ENCODE measurements around the gene COL4A3.

The COL4A3 gene

GRCh38 chr2:227201771-227202170 lies 37.3 kb downstream of the COL4A3 start (continued):
- no peak for TF ChIP-seq CREB5 (CRISPR knock-in tag; IDR thresholded peaks at IDR 0.05; ENCODE audit: low read depth)

- ATAC-seq = no peak
- TF ChIP-seq ZNF8 (CRISPR knock-in tag; IDR thresholded peaks at IDR 0.05) (no peak), TCF4 (CRISPR knock-in tag; IDR thresholded peaks at IDR 0.05; ENCODE audit: borderline replicate concordance) (no peak), ZNF70 (CRISPR knock-in tag; IDR thresholded peaks at IDR 0.05) (no peak), CSDC2 (CRISPR knock-in tag; IDR thresholded peaks at IDR 0.05) (no peak), ESRRG (CRISPR knock-in tag; IDR thresholded peaks at IDR 0.05) (no peak), ZFP30 (CRISPR knock-in tag; IDR thresholded peaks at IDR 0.05) (no peak), TOX (CRISPR knock-in tag; IDR thresholded peaks at IDR 0.05; ENCODE audit: borderline replicate concordance) (no peak), POU6F1 (CRISPR knock-in tag; IDR thresholded peaks at IDR 0.05; ENCODE audit: borderline replicate concordance, low read depth) (no peak), ZFP3 (CRISPR knock-in tag; IDR thresholded peaks at IDR 0.05) (no peak), RARB (CRISPR knock-in tag; IDR thresholded peaks at IDR 0.05) (no peak), PATZ1 (CRISPR knock-in tag; IDR thresholded peaks at IDR 0.05; ENCODE audit: borderline replicate concordance) (no peak), BACH2 (CRISPR knock-in tag; IDR thresholded peaks at IDR 0.05; ENCODE audit: borderline replicate concordance) (no peak), ISL1 (CRISPR knock-in tag; IDR thresholded peaks at IDR 0.05) (no peak), SNAI2 (CRISPR knock-in tag; IDR thresholded peaks at IDR 0.05) (no peak), ARNTL (CRISPR knock-in tag; IDR thresholded peaks at IDR 0.05; ENCODE audit: borderline replicate concordance, low read depth) (no peak), ZNF565 (CRISPR knock-in tag; conservative IDR thresholded peaks at IDR 0.05; ENCODE audit: low read depth) (no peak), CREB5 (CRISPR knock-in tag; IDR thresholded peaks at IDR 0.05; ENCODE audit: low read depth) (no peak)
Measured at GRCh38 chr2:227204452-227204851, 40.0 kb downstream of the COL4A3 start.

GRCh38 chr2:227205701-227206100 lies 41.3 kb downstream of the COL4A3 start:
- ATAC-seq = no peak
- no peak for TF ChIP-seq TCF4 (CRISPR knock-in tag; IDR thresholded peaks at IDR 0.05; ENCODE audit: borderline replicate concordance)
- no peak for TF ChIP-seq PATZ1 (CRISPR knock-in tag; IDR thresholded peaks at IDR 0.05; ENCODE audit: borderline replicate concordance)
- TF ChIP-seq RARB (CRISPR knock-in tag; IDR thresholded peaks at IDR 0.05) = no peak
- no peak for TF ChIP-seq ZNF70 (CRISPR knock-in tag; IDR thresholded peaks at IDR 0.05)
- no peak for TF ChIP-seq ZNF565 (CRISPR knock-in tag; conservative IDR thresholded peaks at IDR 0.05; ENCODE audit: low read depth)
- TF ChIP-seq CSDC2 (CRISPR knock-in tag; IDR thresholded peaks at IDR 0.05) = no peak
- TF ChIP-seq ISL1 (CRISPR knock-in tag; IDR thresholded peaks at IDR 0.05) = no peak
- TF ChIP-seq POU6F1 (CRISPR knock-in tag; IDR thresholded peaks at IDR 0.05; ENCODE audit: borderline replicate concordance, low read depth) = no peak
- no peak for TF ChIP-seq CSRNP3 (CRISPR knock-in tag; IDR thresholded peaks at IDR 0.05)
- no peak for TF ChIP-seq ARNTL (CRISPR knock-in tag; IDR thresholded peaks at IDR 0.05; ENCODE audit: borderline replicate concordance, low read depth)
- no peak for TF ChIP-seq OSR1 (CRISPR knock-in tag; IDR thresholded peaks at IDR 0.05)
- TF ChIP-seq CREB5 (CRISPR knock-in tag; IDR thresholded peaks at IDR 0.05; ENCODE audit: low read depth) = no peak
- TF ChIP-seq GLIS3 (CRISPR knock-in tag; IDR thresholded peaks at IDR 0.05) = no peak
- TF ChIP-seq TSHZ2 (CRISPR knock-in tag; IDR thresholded peaks at IDR 0.05) = no peak
- TF ChIP-seq ZFP3 (CRISPR knock-in tag; IDR thresholded peaks at IDR 0.05) = no peak
- TF ChIP-seq ESRRG (CRISPR knock-in tag; IDR thresholded peaks at IDR 0.05) = no peak

Measured in SK-N-SH treated with all-trans-retinoic acid at 6 μM for 48 hours (cell line).